A549 (cell line): ENCODE measurements around the gene RHOT1.

ENCODE experiments used
- CEBPB ChIP-seq, 2 experiments: fragments of >200 bp in 1 of 2; sonication (Bioruptor Twin) in 1 of 2; formaldehyde crosslinking in 1 of 2; IDR thresholded peaks; 2 replicates each; pipeline ENCODE4 v1.6.1; 2012 to 2016
- EP300 ChIP-seq, 2 experiments: fragments of >200 bp; sonication (Bioruptor Twin); formaldehyde crosslinking; IDR thresholded peaks; 2 replicates in 1 of 2; 3 replicates in 1 of 2; pipeline ENCODE4 v1.6.1; 2016 to 2017
- ESRRA ChIP-seq: fragments of 150-350 bp; IDR thresholded peaks from 2 replicates; pipeline ENCODE4 v1.6.1; 2014; ENCODE audit warnings: mild to moderate bottlenecking, low read length, borderline replicate concordance
- HOXB13 ChIP-seq: fragments of 250-450 bp; sonication (Bioruptor Pico); IDR thresholded peaks from 2 replicates; pipeline ENCODE4 v1.5.0; 2020; ENCODE audit warnings: low read depth, mild to moderate bottlenecking, moderate library complexity
- POLR2A ChIP-seq: IDR thresholded peaks from 2 replicates; pipeline ENCODE4 v1.6.1; 2012; ENCODE audit warnings: mild to moderate bottlenecking, low read length
- POLR2AphosphoS2 ChIP-seq: conservative IDR thresholded peaks from 2 replicates; pipeline ENCODE4 v1.6.1; 2012; ENCODE audit warnings: low read length, improper control_type of control experiment, inconsistent platforms
- RFX5 ChIP-seq: fragments of 450-650 bp; IDR thresholded peaks from 2 replicates; pipeline ENCODE4 v1.7.1; 2014; ENCODE audit warnings: antibody characterized with exemption, mild to moderate bottlenecking, moderate library complexity
- SMC3 ChIP-seq: fragments of >200 bp; sonication (Bioruptor Twin); formaldehyde crosslinking; IDR thresholded peaks from 3 replicates; pipeline ENCODE4 v1.6.1; 2018; ENCODE audit warnings: inconsistent platforms
- TFCP2L1 ChIP-seq: fragments of 250-450 bp; sonication (Bioruptor Pico); IDR thresholded peaks from 2 replicates; pipeline ENCODE4 v1.5.0; 2021; ENCODE audit warnings: mild to moderate bottlenecking
- TF ChIP-seq, protein P1 (sequence below): fragments of >200 bp; sonication (Bioruptor Twin); formaldehyde crosslinking; IDR thresholded peaks from 3 replicates; pipeline ENCODE4 v1.5.1; 2016
- TF ChIP-seq, protein P2 (sequence below): IDR thresholded peaks from 2 replicates; pipeline ENCODE4 v1.6.1; 2012
- TF ChIP-seq, protein P3 (sequence below): fragments of 200-600 bp; sonication (generic); IDR thresholded peaks from 2 replicates; pipeline ENCODE4 v1.6.1; 2016; ENCODE audit warnings: antibody characterized with exemption, mild to moderate bottlenecking, moderate library complexity
- TF ChIP-seq, protein P4 (sequence below): fragments of 150-350 bp; IDR thresholded peaks from 2 replicates; pipeline ENCODE4 v1.6.1; 2014; ENCODE audit warnings: low read depth, mild to moderate bottlenecking, low read length
- TF ChIP-seq, protein P5 (sequence below): fragments of 250-450 bp; sonication (Bioruptor Pico); IDR thresholded peaks from 2 replicates; pipeline ENCODE4 v1.5.0; 2021; ENCODE audit warnings: mild to moderate bottlenecking, moderate library complexity, borderline replicate concordance

DNA sequence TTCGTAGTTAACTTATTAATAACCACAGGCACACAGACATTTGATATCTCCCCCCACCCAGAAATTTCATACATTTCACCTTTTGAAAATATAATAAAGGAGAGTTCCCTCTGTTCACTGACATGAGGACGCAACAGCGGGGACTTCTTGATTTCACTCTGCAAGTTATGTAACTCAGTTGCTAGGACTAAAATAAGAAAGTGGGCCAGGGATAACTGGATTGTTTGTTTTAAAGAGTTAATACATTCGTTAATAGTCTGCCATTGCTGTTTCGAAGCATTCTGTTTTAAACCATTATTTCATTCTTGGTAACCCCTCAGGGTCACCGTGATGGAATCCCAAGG, 1.2 kb downstream of the RHOT1 start:
- TF ChIP-seq TFCP2L1 (CRISPR knock-in tag) (no peak), CEBPB (IDR thresholded peaks at IDR 0.05) (no peak), EP300 (IDR thresholded peaks at IDR 0.05) (no peak), POLR2A (no peak), HOXB13 (CRISPR knock-in tag) (no peak), RFX5 (no peak), POLR2AphosphoS2 (no peak), SMC3 (no peak), ESRRA (no peak)
- TF ChIP-seq, protein P1, sequence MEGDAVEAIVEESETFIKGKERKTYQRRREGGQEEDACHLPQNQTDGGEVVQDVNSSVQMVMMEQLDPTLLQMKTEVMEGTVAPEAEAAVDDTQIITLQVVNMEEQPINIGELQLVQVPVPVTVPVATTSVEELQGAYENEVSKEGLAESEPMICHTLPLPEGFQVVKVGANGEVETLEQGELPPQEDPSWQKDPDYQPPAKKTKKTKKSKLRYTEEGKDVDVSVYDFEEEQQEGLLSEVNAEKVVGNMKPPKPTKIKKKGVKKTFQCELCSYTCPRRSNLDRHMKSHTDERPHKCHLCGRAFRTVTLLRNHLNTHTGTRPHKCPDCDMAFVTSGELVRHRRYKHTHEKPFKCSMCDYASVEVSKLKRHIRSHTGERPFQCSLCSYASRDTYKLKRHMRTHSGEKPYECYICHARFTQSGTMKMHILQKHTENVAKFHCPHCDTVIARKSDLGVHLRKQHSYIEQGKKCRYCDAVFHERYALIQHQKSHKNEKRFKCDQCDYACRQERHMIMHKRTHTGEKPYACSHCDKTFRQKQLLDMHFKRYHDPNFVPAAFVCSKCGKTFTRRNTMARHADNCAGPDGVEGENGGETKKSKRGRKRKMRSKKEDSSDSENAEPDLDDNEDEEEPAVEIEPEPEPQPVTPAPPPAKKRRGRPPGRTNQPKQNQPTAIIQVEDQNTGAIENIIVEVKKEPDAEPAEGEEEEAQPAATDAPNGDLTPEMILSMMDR: no peak
- TF ChIP-seq, protein P2, sequence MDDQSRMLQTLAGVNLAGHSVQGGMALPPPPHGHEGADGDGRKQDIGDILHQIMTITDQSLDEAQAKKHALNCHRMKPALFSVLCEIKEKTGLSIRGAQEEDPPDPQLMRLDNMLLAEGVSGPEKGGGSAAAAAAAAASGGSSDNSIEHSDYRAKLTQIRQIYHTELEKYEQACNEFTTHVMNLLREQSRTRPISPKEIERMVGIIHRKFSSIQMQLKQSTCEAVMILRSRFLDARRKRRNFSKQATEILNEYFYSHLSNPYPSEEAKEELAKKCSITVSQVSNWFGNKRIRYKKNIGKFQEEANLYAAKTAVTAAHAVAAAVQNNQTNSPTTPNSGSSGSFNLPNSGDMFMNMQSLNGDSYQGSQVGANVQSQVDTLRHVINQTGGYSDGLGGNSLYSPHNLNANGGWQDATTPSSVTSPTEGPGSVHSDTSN: no peak
- TF ChIP-seq, protein P3, sequence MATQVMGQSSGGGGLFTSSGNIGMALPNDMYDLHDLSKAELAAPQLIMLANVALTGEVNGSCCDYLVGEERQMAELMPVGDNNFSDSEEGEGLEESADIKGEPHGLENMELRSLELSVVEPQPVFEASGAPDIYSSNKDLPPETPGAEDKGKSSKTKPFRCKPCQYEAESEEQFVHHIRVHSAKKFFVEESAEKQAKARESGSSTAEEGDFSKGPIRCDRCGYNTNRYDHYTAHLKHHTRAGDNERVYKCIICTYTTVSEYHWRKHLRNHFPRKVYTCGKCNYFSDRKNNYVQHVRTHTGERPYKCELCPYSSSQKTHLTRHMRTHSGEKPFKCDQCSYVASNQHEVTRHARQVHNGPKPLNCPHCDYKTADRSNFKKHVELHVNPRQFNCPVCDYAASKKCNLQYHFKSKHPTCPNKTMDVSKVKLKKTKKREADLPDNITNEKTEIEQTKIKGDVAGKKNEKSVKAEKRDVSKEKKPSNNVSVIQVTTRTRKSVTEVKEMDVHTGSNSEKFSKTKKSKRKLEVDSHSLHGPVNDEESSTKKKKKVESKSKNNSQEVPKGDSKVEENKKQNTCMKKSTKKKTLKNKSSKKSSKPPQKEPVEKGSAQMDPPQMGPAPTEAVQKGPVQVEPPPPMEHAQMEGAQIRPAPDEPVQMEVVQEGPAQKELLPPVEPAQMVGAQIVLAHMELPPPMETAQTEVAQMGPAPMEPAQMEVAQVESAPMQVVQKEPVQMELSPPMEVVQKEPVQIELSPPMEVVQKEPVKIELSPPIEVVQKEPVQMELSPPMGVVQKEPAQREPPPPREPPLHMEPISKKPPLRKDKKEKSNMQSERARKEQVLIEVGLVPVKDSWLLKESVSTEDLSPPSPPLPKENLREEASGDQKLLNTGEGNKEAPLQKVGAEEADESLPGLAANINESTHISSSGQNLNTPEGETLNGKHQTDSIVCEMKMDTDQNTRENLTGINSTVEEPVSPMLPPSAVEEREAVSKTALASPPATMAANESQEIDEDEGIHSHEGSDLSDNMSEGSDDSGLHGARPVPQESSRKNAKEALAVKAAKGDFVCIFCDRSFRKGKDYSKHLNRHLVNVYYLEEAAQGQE: no peak
- TF ChIP-seq, protein P4, sequence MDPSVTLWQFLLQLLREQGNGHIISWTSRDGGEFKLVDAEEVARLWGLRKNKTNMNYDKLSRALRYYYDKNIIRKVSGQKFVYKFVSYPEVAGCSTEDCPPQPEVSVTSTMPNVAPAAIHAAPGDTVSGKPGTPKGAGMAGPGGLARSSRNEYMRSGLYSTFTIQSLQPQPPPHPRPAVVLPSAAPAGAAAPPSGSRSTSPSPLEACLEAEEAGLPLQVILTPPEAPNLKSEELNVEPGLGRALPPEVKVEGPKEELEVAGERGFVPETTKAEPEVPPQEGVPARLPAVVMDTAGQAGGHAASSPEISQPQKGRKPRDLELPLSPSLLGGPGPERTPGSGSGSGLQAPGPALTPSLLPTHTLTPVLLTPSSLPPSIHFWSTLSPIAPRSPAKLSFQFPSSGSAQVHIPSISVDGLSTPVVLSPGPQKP: no peak
- TF ChIP-seq, protein P5, sequence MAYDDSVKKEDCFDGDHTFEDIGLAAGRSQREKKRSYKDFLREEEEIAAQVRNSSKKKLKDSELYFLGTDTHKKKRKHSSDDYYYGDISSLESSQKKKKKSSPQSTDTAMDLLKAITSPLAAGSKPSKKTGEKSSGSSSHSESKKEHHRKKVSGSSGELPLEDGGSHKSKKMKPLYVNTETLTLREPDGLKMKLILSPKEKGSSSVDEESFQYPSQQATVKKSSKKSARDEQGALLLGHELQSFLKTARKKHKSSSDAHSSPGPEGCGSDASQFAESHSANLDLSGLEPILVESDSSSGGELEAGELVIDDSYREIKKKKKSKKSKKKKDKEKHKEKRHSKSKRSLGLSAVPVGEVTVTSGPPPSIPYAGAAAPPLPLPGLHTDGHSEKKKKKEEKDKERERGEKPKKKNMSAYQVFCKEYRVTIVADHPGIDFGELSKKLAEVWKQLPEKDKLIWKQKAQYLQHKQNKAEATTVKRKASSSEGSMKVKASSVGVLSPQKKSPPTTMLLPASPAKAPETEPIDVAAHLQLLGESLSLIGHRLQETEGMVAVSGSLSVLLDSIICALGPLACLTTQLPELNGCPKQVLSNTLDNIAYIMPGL (CRISPR knock-in tag): no peak
